Activated T-cell treated with anti-CD3 and anti-CD28 coated beads for 24 hours (primary cell): Measurements from ENCODE around the gene DYNLRB1.
A peak's percentile ranks its signal among the peaks of the same experiment; 100 is the strongest.
"Not testable (repeated sequence)": the region's sequence is repeated elsewhere in the genome, so short reads cannot be mapped to it uniquely, and the experiment has no call there.

ENCODE experiments used
- DNase-seq: peaks from one replicate; pipeline ENCODE4 v3.0.0-alpha.2; 2020; ENCODE audit warnings: low read depth

DYNLRB1 gene

DNA sequence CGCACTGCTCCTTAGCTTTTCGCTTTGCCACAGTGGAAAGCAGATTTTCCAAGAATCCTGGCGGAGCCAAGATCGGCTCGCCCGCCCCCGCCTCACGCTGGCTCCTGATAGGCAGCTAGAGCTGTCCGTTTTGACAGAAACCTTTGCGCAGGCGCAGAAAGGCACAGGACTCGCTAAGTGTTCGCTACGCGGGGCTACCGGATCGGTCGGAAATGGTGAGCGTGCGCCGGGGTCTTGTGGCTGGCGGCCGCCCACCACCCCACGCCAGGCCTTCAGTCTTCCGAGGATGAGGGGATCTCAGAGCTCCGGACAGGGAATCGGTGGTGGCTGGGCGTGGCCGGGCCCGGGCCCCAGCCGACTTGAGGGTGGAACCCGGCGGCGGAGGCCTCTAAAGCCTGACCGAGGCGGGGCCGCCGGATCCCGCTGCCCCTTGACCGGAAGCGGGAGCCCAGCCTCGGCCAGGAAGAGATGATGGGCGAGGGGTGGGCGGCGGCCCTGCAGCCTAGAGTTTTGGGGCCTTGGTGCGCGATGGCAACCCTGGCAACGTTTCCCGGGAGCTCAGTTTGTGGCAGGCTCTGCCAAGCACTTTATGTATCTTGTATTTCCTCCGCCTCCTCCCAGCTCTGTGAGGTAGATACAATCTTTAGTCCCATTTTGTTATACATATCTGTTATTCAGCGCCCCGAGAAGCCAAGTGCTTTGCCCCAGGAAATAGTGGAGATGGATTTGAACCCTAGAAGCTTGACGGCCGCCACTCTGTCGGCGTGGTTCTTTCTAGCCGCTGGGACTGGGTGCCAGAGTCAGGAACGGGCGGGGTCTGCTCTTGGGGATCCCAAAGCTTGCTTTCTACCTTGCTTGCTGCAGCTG is at the start of gene DYNLRB1:
Gene DYNLRB1 (plus strand): TSS at position 176 of the 867 bp plus-strand sequence. CDS start 37 bp downstream, at position 213.
- DNase-seq = peak; percentile 90

DNA sequence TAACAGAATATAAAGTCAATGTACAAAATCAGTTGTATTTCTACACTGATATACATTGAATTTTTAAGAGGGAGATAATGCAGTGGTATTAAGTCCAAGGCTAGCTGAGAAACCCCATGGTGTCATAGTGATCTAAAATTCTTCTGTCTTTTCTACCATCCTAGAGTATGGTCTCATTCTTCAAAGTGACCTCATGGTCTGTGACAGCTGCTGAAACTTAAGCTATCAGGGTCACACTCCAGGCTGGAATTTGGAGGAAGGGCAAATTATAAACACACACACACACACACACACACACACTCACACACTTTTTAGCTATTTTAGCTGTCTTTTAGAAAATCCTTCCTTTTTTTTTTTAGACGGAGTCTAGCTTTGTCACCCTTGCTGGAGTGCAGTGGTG is 47.3 kb upstream of the DYNLRB1 start:
- no peak for DNase-seq

DNA sequence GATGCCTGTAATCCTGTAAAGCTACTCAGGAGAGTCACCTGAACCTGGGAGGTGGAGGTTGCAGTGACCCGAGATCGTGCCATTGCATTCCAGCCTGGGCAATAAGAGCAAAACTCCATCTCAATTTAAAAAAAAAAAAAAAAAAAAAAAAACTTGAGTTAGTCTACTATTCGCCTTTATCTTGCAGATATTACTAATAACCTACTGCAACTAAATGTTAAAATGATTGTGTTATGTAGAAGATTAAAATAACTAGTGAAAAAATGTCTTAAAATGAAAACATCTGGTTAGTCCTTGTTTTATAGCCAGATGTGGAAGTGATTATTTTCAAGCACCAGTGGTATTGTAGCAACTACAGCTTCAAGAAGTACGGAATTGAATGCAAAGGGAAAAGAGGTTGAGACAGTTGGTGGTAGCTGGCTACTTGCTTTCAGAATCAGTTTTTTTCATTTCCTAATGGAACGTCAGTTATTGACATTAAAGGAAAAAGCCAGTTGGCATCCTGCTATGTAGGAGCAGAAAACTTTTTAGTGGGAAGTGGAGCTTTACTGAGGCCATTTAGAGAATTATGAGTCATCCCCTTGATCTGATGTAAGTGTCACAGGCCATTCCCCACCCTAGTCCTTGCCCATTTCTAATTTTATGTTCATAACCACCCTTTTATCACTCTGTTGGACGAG is 43.8 kb upstream of the DYNLRB1 start:
- DNase-seq = no peak

DNA sequence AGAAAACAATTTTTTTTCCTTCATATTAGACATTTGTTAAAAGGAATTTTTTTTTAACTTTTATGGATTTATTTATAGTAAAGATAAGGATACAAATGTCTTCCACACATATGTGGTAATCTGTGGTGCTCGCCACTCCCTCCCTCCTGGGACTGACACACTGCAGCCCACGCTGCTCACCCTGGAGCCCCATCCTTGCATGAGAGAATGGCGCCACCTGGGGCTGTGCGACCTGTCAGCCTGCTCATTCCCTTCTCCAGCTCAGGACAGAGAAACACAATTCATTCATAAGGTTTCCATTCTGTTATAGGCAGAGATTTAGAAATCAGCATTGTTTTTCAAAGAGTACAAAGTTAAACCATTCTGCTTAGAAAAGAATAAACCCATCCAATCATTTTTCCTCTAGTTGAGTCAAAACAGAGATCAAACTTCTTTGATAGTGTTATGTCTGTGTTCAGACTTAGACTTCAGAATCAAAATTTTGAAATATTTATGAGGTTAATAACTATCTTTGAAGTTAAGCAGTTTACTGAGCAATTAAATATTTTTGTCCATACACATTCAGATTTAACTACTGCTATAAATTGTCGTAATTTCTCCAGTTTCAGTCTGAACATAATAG is 42.8 kb upstream of the DYNLRB1 start:
- DNase-seq = no peak

DNA sequence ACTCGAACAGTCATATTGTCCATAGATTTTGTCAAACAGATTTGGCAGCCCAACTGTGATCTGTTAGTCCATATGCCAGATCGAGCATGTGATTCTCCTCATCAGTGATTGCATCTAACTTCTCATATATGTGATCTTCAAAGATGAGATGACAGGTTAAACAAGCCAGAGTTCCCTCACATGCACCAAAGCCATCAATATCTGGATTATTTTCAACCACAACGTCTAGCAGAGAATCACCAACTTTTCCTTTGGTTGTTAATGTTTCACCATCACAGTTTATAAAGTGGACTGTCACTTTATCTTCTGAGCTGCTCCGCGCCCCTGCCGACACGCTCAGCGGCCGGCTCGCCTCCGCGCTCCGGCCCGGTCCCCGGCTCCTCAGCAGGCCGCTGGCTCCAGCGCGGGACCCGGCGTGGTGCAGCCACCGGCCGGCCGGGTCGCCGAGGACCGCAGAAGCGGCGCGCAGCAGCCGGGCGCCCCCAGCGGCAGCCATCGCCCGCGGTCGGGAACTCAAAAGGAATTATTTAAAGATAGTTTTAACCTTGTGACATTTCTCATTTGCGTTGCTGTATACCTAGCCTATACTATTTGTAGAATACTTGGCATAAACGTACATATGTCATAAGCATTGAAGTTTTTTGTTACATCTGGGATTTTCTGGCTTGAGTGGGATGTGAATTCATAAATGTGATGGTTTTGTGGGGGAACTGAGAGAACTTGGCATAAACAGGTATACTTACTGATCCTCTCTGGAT is 40.1 kb upstream of the DYNLRB1 start:
- peak; percentile 16 for DNase-seq

DNA sequence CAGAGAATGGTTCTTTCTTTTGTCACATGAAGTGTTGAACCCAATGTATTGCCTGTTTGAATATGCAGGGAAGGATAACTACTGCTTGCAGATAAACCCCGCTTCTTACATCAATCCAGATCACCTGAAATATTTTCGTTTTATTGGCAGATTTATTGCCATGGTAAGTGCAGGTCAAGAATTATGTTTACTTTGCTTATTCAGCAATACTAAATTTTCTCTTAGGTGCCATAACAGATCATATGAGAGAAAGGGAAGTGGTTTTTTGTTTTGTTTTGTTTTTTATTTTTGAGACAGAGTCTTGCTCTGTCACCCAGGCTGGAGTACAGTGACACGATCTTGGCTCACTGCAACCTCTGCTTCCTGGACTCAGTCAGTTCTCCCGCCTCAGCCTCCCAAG is 36.6 kb upstream of the DYNLRB1 start:
- DNase-seq = no peak

DNA sequence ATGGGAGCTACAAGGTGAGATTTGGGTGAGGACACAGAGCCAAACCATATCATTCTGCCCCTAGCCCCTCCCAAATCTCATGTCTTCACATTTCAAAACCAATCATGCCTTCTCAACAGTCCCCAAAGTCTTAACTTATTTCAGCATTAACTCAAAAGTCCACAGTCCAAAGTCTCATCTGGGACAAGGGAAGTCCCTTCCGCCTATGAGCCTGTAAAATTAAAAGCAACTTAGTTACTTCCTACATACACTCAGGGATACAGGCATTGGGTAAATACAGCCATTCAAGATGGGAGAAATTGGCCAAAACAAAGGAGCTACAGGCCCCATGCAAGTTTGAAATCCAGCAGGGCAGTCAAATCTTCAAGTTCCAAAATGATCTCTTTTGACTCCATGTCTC is 34.1 kb upstream of the DYNLRB1 start:
- not testable (repeated sequence) for DNase-seq

DNA sequence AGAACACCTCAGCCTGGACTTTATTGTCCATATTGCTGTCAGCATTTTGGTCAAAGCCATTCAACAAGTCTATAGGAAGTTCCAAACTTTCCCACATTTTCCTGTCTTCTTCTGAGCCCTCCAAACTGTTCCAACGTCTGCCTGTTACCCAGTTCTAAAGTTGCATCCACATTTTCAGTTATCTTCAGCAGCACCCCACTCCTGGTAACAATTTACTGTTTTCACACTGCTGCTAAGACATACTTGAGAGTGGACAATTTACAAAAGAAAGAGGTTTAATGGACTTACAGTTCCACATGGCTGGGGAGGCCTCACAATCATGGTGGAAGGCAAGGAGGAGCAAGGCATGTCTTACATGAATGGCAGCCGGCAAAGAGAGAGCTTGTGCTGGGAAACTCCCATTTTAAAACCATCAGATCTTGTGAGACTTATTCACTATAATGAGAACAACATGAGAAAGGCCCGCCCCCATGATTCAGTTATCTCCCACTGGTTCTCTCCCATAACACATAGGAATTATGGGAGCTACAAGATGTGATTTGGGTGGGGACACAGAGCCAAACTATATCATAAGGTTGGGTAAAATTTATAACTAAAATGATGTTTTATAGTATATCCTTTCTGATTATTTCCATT is 32.5 kb upstream of the DYNLRB1 start:
- DNase-seq = not testable (repeated sequence)

DNA sequence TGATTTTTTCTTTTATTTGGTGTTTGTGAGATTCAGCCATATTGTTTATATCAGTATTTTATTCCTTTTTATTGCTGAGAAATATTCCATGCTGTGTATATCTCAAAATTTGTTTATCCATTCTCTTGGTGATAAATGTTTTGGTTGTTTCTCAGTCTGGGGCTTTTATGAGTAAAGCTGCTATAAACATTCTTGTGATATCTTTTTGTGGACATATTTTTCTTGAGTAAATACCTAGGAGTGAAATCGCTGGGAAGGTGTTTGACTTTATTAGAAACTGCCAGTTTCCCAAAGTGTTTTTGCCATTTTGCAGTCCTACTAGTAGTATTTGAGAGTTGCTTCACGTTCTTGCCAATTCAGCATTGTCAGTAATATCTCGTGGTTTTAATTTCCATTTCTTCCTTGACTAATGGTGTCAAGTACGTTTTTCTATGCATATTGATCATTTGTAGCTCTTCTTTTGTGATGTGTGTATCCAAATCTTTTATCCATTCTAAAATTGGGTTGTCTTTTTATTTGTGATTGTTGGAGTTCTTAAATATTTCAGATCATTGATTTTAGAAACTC is 31.1 kb upstream of the DYNLRB1 start:
- DNase-seq = no peak

DNA sequence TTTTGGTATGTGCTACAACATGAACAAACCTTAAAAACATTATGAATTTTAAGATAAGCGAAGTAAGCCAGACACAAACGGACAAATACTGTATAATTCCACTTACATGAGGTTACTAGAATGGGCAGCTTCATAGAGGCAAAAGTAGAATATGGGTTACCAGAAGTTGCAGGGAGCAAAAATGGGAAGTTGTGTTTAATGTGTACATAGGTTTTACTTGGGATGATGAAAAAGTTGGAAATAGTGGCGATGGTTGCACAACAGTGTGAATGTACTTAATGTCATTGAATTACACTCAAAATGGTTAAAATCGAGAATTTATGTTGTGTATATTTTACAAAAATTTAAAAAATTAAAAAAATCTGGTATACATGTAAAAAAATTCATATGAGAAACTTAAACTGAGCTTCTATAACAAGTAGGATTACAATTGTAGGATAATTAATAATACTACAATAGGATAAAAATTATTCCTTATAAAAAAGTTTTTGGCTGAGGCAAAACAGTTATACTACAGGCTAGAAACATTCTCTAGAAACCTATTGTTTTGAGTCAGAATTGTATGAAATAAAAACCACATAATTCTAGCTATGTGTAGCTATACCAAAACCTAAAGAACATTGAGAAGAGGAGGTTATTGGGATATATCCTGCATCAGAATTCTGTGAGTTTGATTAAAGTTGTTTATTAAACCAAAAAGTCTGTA is 24.8 kb upstream of the DYNLRB1 start:
- no peak for DNase-seq

DNA sequence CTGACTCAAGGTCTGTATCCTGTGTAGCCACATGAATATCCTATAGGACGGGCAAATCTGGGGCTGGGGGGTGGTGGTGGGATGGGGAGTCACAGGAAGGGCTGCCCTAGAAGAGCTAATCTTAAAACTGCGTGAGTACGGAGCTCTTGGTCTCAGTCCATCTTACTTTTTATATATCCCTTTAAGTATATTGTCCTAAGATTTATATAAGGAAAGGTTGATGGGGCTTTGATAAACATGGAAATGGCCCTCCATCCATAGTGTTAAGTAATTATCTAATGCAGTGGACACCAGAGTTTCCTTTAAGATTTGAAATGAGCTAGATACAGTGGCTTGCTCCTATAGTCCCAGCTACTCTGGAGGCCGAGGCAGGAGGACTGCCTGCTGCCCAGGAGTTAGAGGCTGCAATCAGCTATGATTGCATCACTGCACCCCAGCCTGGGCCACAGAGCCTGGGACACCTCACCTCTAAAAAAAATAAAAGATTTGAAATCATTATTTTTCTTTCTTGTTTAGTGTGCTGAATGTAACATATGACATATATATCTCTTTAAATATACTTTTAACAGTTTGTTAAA is 24.2 kb upstream of the DYNLRB1 start:
- no peak for DNase-seq

DNA sequence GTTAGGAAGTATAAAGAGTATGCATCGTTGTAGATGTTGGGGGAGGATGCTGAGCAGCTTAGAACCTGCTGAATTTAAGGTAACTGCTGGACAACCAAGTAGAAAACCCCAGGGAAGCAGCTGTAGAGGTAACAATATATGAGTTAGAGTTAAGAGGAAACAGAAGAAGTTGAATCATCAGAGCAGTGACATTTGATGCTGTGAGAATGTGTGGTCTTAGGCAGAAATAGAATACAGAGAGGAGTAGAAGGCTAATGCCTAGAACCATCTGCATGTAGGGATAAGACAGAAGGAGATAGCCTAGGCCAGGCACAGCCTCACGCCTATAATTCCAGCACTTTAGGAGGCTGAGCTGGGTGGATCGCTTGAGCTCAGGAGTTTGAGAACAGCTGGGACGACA is 22.6 kb upstream of the DYNLRB1 start:
- DNase-seq = no peak

DNA sequence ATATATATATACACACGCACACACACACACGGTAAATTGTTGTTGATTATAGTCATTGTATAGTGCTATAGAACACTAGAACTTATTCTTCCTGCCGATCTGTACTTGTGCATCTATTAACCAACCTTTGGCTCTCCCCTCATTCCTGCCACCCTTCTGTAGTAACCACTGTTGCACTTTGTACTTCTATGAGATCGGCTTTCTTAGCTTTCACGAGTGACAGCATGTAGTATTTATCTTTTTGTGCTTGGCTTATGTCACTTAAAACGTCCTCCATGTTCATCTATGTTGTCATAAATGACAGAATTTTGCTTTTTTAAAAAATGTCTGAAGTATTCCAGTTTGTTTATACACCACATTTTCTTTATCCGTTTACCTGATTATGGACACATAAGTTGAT is 20.9 kb upstream of the DYNLRB1 start:
- no peak for DNase-seq

DNA sequence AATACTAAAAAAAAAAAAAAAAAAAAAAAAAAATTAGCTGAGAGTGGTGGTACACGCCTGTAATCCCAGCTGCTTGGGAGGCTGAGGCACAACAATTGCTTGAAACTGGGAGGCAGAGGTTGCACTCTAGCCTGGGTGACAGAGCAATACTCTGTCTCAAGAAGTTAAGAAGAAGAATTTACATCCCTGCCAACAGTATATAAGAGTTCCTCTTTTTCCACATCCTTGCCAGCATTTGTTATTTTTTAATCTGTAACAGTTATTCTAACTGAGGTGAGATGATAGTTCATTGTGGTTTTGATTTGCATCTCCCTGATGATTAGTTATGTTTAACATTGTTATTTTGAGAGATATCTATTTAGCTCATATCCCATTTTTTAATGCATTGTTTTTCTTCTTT is 20.3 kb upstream of the DYNLRB1 start:
- DNase-seq = no peak

DNA sequence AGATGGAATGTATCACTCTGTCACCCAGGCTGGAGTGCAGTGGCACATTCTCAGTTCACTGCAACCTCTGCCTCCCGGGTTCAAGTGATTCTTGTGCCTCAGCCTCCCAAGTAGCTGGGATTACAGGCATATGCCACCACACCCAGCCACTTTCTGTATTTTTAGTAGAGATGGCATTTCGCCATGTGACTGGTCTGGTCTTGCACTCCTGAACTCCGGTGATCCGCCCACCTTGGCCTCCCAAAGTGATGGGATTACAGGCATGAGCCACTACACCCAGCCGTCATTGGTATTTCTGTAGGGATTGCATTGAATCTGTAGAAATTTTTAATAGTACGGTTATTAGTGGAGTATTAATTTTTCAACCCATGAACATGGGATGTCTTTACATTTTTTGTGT is 18.6 kb upstream of the DYNLRB1 start:
- not testable (repeated sequence) for DNase-seq

DNA sequence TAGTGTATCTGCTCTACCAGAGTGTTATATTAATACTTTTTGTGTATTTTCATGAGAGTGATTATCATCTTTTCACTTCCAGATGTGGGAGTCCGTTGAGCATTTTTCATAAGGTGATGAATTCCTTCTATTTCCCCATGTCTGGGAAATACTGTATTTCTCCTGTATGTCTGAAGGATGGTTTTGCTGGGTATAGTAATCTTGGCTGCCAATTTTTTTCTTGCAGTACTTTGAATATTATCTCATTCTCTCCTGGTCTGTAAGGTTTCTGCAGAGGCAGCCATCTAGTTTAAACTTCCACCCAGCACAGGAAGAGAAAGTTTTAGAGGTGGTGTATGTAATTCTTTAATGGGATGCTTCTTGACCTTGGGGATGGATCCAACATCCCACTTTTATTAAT is 15.4 kb upstream of the DYNLRB1 start:
- no peak for DNase-seq

DNA sequence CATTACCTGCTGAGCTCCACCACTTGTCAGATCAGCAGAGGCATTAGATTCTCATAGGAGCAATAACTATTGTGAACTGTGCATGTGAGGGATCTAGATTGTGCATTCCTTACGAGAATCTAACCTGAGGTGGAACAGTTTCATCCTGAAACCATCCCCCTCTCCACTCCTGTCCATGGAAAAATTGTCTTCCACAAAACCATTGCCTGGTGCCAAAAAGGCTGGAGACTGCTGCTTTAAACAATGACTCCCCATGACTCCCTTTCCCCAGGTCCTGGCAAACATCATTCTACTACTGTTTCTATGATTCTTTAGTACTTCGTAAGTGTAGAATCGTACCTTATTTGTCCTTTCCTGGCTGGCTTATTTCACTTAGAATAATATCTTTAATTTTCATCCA is 9.7 kb upstream of the DYNLRB1 start:
- no peak for DNase-seq

DNA sequence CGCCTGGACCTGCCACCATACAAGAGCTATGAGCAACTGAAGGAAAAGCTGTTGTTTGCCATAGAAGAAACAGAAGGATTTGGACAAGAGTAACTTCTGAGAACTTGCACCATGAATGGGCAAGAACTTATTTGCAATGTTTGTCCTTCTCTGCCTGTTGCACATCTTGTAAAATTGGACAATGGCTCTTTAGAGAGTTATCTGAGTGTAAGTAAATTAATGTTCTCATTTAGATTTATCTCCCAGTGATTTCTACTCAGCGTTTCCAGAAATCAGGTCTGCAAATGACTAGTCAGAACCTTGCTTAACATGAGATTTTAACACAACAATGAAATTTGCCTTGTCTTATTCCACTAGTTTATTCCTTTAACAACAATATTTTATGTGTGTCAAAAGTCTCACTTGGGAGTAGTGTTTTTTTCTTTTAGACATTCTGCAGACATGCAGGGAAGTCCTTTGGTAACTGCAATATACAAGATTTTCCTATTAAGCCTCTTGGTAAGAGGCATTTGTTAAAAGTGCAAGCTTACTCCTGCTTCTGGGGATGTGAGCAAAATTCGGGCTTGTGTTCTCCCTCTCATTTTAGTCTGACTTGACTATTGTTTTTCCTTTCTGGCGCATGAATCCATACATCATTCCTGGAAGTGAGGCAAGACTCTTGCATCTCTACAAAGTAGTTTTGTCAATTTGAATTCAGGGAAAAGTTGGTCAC is 8.4 kb upstream of the DYNLRB1 start:
- DNase-seq = no peak

DNA sequence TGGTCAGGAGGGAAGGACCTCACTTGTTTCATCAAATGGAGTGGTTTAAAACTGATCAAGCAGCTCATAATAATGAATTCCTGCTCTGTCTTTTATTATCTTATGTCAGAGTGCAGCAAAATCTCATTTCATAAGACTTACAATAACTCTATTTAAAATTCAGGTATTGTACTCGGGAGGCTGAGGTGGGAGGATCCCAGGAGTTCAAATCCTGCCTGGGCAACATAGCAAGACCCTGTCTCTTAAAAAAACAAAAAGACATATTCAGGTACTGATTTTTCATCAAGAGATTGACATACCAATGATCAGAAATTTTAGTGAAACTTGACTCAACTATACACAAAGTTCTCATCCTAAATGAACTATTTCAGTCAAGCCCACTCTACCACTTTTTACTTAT is 5.6 kb upstream of the DYNLRB1 start:
- no peak for DNase-seq

DNA sequence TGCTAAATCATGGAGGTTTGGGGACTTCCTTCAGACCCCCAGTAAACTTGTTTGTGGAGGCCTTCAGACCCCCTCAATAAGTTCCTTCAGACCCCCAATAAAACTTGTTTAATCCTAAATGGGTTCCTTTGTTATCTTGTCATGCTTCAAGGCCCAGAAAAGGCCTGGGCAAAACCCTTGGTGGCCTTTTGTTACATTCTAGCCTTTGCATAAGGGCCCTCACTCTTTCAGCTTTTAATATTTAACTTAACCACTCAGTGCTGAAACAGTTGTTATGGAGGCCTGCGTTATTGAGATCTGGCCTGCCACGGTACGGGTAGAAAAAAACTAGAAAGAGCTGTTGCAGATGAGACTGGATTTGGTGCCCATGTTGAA is 4.3 kb upstream of the DYNLRB1 start:
- no peak for DNase-seq
